Upper lobe of right lung (tissue), 1 donor: ENCODE measurements around the gene USP36. TPM values are rescaled to one million over a fixed set of nuclear protein-coding genes. Genes with fewer than 3 reads are reported as not detected.
A peak's percentile ranks its signal among the peaks of the same experiment; 100 is the strongest.

Experiments used
- ATAC-seq: fragments of 200-7000 bp; cut with Tn5 transposase; one replicate; pipeline ENCODE4 v1.9.1; 2020; ENCODE audit warnings: mild to moderate bottlenecking, moderate library complexity
- DNase-seq: peaks from one replicate; pipeline ENCODE4 v3.0.0-alpha.2; 2020
- H3K27ac ChIP-seq: fragments of 200-600 bp; one replicate; pipeline ENCODE4 v1.8.0; 2022
- H3K27me3 ChIP-seq: fragments of 200-600 bp; one replicate; pipeline ENCODE4 v1.8.0; 2022; ENCODE audit warnings: mild to moderate bottlenecking
- H3K36me3 ChIP-seq: fragments of 200-600 bp; one replicate; pipeline ENCODE4 v1.8.0; 2022
- H3K4me1 ChIP-seq: fragments of 200-600 bp; one replicate; pipeline ENCODE4 v1.8.0; 2022
- H3K4me3 ChIP-seq: fragments of 200-600 bp; one replicate; pipeline ENCODE4 v1.8.0; 2022; ENCODE audit warnings: mild to moderate bottlenecking
- H3K9me3 ChIP-seq: fragments of 200-600 bp; one replicate; pipeline ENCODE4 v1.8.0; 2022
- CTCF ChIP-seq: fragments of 200-600 bp; IDR thresholded peaks from one replicate; pipeline ENCODE4 v1.8.0; 2022; ENCODE audit warnings: antibody characterized with exemption
- intact Hi-C: fragments of 100-400 bp; cut with DNase I; formaldehyde crosslinking; loops from one replicate; pipeline ENCODE4 v1.11.0; 2022
- total RNA-seq: library from RNA; stranded (reverse); fragmentation: NEBNext Ultra II Directional; extraction: Animal tissue kit (Norgen Biotek cat#: 25700); gene quantifications from one replicate; pipeline ENCODE4 v1.2.1, GENCODE V29; 2021
- donor health status: DM: no; HTN: yes; CAD: no; lungs with severe emphysema.

USP36 gene
- total RNA-seq, 1 donor from 2014 or later: 69.6 TPM

GRCh38 chr17:78791840-78792709, 48.5 kb downstream of the USP36 start:
- no peak for TF ChIP-seq CTCF
- peak overlapping the region; percentile 70 for H3K27ac ChIP-seq
- no peak for ATAC-seq
- intact Hi-C loops: no loop called here
- no peaks in the 10 kb centered on the region for H3K27me3 ChIP-seq
- no peak overlapping the region for H3K4me3 ChIP-seq
- no peak for DNase-seq
- H3K4me1 ChIP-seq: peaks cover 41% of the 10 kb centered on the region
- peaks cover 43% of the 10 kb centered on the region for H3K36me3 ChIP-seq
- H3K9me3 ChIP-seq: no peaks in the 10 kb centered on the region

GRCh38 chr17:78790552-78790951, 50.1 kb downstream of the USP36 start:
- Histone ChIP-seq H3K36me3 (peaks cover 28% of the 10 kb centered on the region), H3K4me3 (no peak overlapping the region), H3K9me3 (no peaks in the 10 kb centered on the region), H3K4me1 (peaks cover 26% of the 10 kb centered on the region), H3K27me3 (no peaks in the 10 kb centered on the region), H3K27ac (peak overlapping the region; percentile 70)
- ATAC-seq (peak; percentile 48), DNase-seq (no peak)
- intact Hi-C loops: no loop called here
- TF ChIP-seq CTCF: no peak

GRCh38 chr17:78789663-78790181, 50.9 kb downstream of the USP36 start:
- TF ChIP-seq CTCF: no peak
- Histone ChIP-seq H3K27ac (peak overlapping the region; percentile 70), H3K36me3 (peaks cover 19% of the 10 kb centered on the region), H3K9me3 (no peaks in the 10 kb centered on the region), H3K4me1 (peaks cover 25% of the 10 kb centered on the region), H3K27me3 (no peaks in the 10 kb centered on the region), H3K4me3 (no peak overlapping the region)
- ATAC-seq (peak; percentile 56), DNase-seq (peak; percentile 90)
- intact Hi-C loops: no loop called here

- DNase-seq: no peak
- TF ChIP-seq CTCF: no peak
Observed at GRCh38 chr17:78789149-78789662, 51.4 kb downstream of the USP36 start.

GRCh38 chr17:78788451-78788850, 52.2 kb downstream of the USP36 start:
- Histone ChIP-seq H3K4me3 (no peak overlapping the region), H3K36me3 (peaks cover 7% of the 10 kb centered on the region), H3K27me3 (no peaks in the 10 kb centered on the region), H3K9me3 (no peaks in the 10 kb centered on the region), H3K27ac (no peak overlapping the region), H3K4me1 (peaks cover 26% of the 10 kb centered on the region)
- no peak for ATAC-seq
- DNase-seq: no peak
- intact Hi-C loops: no loop called here
- no peak for TF ChIP-seq CTCF

More at GRCh38 chr17:78789149-78789662, 51.4 kb downstream of the USP36 start:
- peak; percentile 42 for ATAC-seq
- Histone ChIP-seq H3K9me3 (no peaks in the 10 kb centered on the region), H3K4me1 (peaks cover 25% of the 10 kb centered on the region), H3K36me3 (peaks cover 14% of the 10 kb centered on the region), H3K4me3 (no peak overlapping the region), H3K27me3 (no peaks in the 10 kb centered on the region), H3K27ac (peak overlapping the region; percentile 70)
- intact Hi-C loops: no loop called here
